Kidney epithelial cell (primary cell): ENCODE measurements around the gene EFHB. TPM values are rescaled to one million over a fixed set of nuclear protein-coding genes. Genes with fewer than 3 reads are reported as not detected.

Experiments used
- DNase-seq: peaks from one replicate; pipeline ENCODE4 v3.0.0-alpha.2; 2010; ENCODE audit warnings: low read depth
- H3K27me3 ChIP-seq: 2 replicates; pipeline ENCODE4 v1.6.0; 2011; ENCODE audit warnings: low read length; ENCODE audit not compliant: control insufficient read depth, insufficient read depth
- H3K36me3 ChIP-seq: 2 replicates; pipeline ENCODE4 v1.5.1; 2011; ENCODE audit warnings: low read length; ENCODE audit not compliant: control insufficient read depth, insufficient read depth
- H3K4me3 ChIP-seq: 2 replicates; pipeline ENCODE4 v1.5.1; 2011; ENCODE audit warnings: low read depth, mild to moderate bottlenecking, control low read depth, low read length
- CTCF ChIP-seq: IDR thresholded peaks from 2 replicates; pipeline ENCODE4 v1.5.1; 2011; ENCODE audit warnings: mild to moderate bottlenecking, moderate library complexity, low read length, control low read depth, inconsistent platforms; ENCODE audit not compliant: insufficient read depth, poor library complexity, severe bottlenecking
- total RNA-seq: library from RNA; depleted of rRNA; stranded (reverse); fragments of >200 nt; gene quantifications from 2 replicates; pipeline ENCODE4 v1.2.3, GENCODE V29; 2015

EFHB gene
- 0.33 and 1.5 TPM in 2 replicates for total RNA-seq

- Histone ChIP-seq H3K4me3 (no peak within 1 kb of the TSS), H3K36me3 (no peaks in the 10 kb centered on the region), H3K27me3 (no peaks in the 10 kb centered on the region)
- no peak for DNase-seq
- no peak for TF ChIP-seq CTCF
These were observed at the start of gene EFHB for GRCh38 chr3:19934098-19934566. Gene EFHB (minus strand): TSS chr3:19934217. CDS start chr3:19934018, 199 bp downstream.

- no peak for TF ChIP-seq CTCF
- no peak for DNase-seq
- Histone ChIP-seq H3K36me3 (no peaks in the 10 kb centered on the region), H3K4me3 (no peak overlapping the region), H3K27me3 (no peaks in the 10 kb centered on the region)
These were observed 38.0 kb upstream of the EFHB start for GRCh38 chr3:19972054-19972453.

- no peaks in the 10 kb centered on the region for H3K36me3 ChIP-seq
- TF ChIP-seq CTCF, result no peak
- H3K27me3 ChIP-seq, result no peaks in the 10 kb centered on the region
- H3K4me3 ChIP-seq, result no peak overlapping the region
- DNase-seq, result no peak
These were observed 36.3 kb upstream of the EFHB start for GRCh38 chr3:19970327-19970726.

GRCh38 chr3:19967812-19968211 is 33.8 kb upstream of the EFHB start:
- no peak overlapping the region for H3K4me3 ChIP-seq
- TF ChIP-seq CTCF, result no peak
- H3K36me3 ChIP-seq, result no peaks in the 10 kb centered on the region
- DNase-seq, result no peak
- no peaks in the 10 kb centered on the region for H3K27me3 ChIP-seq

- Histone ChIP-seq H3K4me3 (no peak overlapping the region), H3K27me3 (no peaks in the 10 kb centered on the region), H3K36me3 (no peaks in the 10 kb centered on the region)
- DNase-seq, result no peak
- no peak for TF ChIP-seq CTCF
These were observed 33.2 kb upstream of the EFHB start for GRCh38 chr3:19967208-19967607.

- TF ChIP-seq CTCF, result no peak
- no peak for DNase-seq
- no peaks in the 10 kb centered on the region for H3K27me3 ChIP-seq
- H3K4me3 ChIP-seq, result no peak overlapping the region
- H3K36me3 ChIP-seq, result no peaks in the 10 kb centered on the region
These were observed 27.9 kb upstream of the EFHB start for GRCh38 chr3:19961960-19962359.
